ENCODE data around the gene CELA3A.
A peak's percentile ranks its signal among the peaks of the same experiment; 100 is the strongest.
"Not testable (repeated sequence)": the region's sequence is repeated elsewhere in the genome, so short reads cannot be mapped to it uniquely, and the experiment has no call there.

CELA3A gene, protein sequence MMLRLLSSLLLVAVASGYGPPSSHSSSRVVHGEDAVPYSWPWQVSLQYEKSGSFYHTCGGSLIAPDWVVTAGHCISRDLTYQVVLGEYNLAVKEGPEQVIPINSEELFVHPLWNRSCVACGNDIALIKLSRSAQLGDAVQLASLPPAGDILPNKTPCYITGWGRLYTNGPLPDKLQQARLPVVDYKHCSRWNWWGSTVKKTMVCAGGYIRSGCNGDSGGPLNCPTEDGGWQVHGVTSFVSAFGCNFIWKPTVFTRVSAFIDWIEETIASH

DNA sequence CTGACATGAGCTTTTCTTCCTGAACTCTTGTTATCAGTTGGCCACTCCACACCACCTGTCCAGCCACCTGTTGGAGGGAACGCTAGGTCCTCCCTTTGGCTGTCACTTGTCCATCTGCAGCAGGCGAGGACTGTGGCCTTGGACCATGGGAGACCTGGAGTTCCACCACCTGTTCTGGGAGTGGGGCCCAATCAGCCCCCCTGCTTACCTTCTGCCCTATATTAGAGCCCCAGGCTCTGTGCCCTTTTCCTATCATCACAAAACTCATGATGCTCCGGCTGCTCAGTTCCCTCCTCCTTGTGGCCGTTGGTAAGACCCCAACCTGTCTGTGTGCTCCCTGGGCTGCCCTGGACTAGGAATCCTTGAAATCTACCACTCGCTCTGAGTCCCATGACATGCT, at the start of gene CELA3A:
TSS of gene CELA3A (plus strand) at position 249 of the 400 bp plus-strand sequence. CDS start at position 267, 18 bp downstream.
- DNase-seq, result no peak

- DNase-seq, result no peak
Observed at GRCh38 chr1:21952786-21953520, 48.5 kb upstream of the CELA3A start.

GRCh38 chr1:21955058-21955457, 46.4 kb upstream of the CELA3A start:
- no peak for DNase-seq

DNA sequence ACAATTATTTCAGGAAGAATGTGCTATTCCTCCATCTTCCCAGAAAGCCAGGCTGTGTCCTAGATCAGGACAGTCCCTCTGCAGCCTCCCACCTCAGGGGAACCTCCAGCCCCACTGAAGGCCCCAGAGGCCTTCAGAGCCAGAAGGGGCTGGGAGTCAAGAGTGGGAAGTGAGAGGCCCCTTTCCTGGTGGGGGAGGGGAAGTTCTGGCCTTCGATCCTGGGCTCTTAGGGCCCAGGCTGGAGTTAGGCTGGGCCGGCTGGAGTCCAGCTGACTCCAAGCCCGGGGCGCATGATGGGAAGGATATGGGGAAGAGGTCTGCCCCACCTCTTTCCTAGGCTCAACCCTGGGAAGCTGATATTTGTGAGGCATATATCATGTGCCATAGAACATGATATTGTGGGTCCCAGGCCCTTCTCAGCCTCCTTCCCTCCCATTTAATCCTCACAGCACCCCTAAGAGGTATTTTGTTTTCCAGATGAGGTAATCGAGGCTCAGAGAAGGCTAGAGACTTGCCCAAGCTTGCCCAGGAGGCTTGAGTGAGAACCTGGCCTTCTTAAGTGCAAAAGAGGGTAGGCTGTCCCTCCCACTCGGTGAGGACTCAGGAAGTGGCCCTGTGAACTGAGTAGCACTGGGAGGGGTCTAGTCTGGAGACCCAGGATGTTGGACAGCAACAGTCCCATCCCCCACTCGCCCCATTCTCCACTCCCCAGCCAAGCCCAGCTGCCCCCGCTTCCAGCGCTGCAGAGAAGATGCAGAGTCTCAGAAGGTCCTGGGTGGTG, 45.8 kb upstream of the CELA3A start:
- no peak for DNase-seq

DNA sequence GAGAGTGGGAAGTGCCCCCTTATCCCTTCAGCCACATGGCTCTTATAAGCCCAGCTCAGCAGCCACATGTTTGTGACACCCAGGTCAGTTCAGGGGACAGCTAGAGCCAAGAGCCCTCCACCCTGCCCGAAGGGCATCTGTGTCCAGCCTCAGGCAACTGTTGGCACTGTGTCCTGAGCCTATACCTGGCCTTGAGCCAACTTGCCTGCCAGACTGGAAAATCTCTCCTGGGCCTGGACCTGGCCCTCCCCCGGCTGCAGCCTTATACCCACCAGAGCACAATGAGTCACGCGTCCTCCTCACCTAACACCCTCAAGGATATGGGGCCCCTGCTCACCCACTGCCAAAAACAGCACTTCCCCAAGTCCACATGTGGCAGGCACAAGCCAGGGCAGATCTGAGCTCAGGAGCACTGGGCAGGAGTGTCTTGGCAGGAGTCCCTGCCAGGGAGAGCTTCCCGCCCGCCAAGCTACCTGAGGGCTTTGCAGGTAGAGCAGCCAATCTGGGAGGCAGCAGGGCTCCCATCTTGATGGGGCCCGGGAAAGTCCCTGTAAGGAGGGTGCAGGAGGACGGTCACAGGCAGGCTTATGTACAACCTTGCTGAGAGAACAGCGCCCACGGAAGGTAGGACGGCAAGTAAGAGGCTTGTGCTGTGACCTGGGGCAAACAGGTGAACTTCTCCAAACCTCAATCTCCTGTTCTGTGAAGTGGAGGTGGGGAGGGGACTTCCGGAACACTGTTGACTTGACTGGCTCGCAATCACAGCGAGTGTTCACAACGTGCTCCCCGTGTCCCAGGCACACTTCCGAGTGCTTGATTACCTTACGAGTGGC, 44.5 kb upstream of the CELA3A start:
- DNase-seq, result peak; percentile 33

GRCh38 chr1:21961337-21961736, 40.1 kb upstream of the CELA3A start:
- DNase-seq, result no peak

DNA sequence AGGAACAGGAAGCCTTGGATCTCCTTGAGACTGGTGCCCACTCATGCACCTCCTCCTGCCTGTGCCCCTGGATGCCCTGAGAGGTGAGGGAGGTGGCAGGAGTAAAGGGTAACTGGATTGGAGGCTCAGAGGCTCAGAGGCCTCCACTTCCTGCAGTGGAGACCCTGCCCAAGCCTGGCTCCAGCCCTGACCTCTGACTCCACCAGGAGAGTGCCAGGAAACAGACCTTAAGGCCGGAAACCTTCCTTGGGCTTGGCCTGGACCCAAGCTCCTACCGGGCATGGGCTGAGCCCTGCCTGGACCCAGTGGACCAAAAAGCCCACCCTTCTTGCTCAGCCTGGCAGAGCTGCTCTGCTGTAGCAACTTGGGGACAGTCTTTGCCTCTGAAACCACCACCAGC, 39.7 kb upstream of the CELA3A start:
- no peak for DNase-seq

DNA sequence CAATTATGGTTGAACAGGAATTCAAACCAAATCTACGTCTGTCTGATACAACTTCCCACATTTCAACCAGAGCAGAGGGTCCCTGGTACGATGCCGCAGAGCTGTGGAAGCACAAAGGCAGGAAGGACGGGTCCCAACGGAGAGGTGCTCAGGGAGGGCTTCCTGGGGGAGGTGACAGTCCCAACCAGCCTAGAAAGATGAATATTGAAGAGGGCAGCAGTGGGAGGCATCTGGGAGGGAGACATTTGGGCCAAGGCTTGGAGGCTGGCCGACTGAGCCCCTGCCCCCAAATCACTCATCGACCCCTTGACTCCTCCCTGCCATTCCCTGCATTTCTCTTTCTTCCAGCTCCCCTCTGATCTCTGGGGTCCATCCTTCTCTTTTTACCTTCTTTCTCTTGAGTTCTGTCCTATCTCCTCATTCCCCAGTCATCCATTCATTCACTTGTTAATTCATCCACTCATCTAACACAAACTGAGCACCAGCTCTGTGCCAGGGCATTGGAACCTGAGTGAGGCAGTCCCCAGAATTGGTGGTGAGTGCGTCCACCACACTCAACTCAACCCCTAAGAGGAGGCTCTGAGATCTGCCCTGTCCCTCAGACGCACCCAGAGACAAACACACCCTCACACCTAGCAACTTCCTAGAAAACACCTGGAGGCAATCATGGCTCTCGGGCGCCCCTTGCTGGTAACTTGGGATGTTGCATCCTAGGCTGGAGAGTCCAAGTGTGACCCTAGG, 37.8 kb upstream of the CELA3A start:
- no peak for DNase-seq

DNA sequence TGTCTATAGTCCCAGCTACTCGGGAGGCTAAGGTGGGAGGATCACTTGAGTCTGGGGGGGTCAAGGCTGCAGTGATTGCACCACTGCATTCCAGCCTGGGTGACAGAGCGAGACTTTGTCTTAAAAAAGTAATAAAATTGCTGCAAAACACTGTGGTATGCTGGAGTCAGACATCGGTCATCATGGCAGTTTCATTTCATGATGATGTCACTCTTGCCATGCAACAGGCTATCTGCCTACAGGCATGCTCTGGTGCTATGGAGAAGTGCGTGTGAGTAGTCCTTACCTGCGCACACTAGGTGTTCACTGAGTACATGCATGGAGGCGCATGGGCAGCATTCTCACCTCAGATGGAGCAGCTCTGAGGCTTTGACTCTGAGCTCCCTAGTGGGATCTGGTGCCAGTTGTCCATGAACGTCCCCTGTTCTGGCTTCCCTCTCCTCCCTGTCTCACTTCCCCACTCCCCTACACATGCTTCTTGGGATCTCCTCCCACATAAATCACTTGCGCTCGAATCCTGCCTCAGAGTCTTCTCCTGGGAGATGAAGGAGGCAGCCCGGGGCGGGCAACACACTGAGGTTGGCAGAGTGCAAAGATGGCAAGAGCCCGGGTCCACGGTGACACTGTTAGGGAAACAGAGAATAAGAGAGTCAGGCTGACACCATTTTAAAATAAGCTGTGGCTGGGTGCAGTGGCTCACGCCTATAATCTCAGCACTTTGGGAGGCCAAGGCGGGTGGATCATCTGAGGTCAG, 35.0 kb upstream of the CELA3A start:
- DNase-seq, result no peak

DNA sequence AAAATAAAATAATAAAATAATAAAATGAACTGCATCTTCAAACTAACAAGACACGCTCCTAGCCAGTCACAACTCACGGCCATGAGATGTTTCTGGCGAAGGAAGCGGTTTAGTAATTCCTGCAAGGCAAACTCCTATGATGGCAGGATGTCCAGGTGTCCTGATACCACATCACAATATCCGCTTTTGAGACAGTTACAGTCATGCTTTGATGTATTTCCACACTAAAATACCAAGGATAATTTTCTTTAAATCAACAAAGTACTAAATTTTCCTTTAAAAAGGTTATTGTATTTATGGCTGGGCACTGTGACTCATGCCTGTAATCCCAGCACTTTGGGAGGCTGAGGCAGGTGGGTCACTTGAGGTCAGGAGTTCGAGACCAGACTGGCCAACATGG, 34.2 kb upstream of the CELA3A start:
- not testable (repeated sequence) for DNase-seq

DNA sequence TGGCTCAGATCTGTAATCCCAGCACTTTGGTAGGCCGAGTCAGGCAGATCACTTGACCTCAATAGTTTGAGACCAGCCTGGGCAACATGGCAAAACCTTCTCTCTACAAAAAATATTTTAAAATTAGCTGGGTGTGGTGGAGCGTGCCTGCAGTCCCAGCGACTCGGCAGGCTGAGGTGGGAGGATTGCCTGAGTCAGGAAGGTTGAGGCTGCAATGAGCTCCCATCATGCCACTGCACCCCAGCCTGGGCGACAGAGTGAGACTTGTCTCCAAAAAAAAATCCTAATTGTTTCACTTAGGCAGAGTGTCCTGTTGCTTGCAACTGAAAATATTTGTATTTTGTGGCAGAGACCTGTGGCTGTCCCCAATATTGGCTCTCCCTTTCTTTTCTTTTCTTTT, 32.4 kb upstream of the CELA3A start:
- not testable (repeated sequence) for DNase-seq

- not testable (repeated sequence) for DNase-seq
Observed at GRCh38 chr1:21970523-21970922, 30.9 kb upstream of the CELA3A start.

DNA sequence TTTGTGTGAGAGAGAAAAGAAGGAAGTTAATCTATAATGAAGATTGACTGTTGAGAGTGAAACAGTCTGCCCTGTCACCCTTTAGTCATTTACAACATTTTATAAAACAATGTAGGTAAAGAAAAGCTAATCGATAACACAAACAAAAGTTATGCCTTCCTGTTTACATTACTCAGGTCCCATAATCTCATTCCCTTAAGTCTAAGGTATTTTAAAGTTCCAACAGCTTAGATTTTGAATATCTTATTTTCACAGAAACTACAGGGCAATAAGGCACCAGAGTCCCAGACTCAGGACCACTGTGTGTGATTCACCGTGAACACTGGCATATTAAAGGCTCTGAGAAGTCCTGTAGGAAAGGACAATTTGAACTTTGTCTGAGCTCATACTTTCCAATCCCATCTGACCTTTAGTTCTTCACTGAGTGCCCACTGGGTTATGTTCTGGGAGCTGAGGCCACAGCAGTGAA, 28.4 kb upstream of the CELA3A start:
- not testable (repeated sequence) for DNase-seq

DNA sequence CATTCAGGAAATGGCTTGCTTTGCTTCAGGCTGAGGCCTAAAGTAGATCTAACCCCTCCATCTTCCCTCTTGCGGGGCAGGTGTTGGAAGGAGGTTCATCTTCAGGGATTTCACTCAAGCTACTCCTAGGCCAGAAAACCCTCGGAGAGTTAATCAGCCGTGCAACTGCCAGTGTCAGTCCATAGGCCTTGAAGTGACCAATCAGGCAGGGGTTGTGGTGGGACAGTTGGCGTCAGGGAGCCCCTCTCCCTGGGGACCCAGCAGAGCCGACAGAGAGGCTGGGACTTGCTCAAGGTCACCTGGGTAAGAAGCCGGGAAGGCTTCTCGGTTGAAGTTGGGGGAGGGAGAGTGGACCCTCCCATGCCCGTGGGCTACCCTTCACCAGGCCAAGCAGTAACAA, 27.5 kb upstream of the CELA3A start:
- not testable (repeated sequence) for DNase-seq

GRCh38 chr1:21974699-21975098, 26.8 kb upstream of the CELA3A start:
- DNase-seq, result peak; percentile 69

GRCh38 chr1:21975296-21975695, 26.2 kb upstream of the CELA3A start:
- not testable (repeated sequence) for DNase-seq

- not testable (repeated sequence) for DNase-seq
Observed at GRCh38 chr1:21976703-21977239, 24.7 kb upstream of the CELA3A start, which contains the start of gene CELA3B. Gene CELA3B, plus strand, starts transcription at chr1:21977022. Its CDS starts 18 bp downstream, at chr1:21977040.

DNA sequence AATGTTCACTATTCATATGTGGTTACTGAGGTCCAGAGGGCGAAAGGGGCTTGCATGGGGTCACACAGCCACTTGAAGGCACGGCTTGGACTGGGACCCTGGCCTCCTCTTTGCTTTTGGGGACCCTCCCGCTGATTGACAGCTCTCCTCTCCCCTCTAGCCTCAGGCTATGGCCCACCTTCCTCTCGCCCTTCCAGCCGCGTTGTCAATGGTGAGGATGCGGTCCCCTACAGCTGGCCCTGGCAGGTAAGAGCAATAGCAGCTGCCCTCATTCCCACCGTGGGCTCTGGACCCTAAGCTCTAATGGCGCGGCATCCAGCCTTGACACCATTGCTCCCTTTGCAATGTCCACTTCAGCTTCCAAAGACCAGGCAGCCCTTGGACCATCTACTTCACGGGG, 23.2 kb upstream of the CELA3A start:
- not testable (repeated sequence) for DNase-seq

DNA sequence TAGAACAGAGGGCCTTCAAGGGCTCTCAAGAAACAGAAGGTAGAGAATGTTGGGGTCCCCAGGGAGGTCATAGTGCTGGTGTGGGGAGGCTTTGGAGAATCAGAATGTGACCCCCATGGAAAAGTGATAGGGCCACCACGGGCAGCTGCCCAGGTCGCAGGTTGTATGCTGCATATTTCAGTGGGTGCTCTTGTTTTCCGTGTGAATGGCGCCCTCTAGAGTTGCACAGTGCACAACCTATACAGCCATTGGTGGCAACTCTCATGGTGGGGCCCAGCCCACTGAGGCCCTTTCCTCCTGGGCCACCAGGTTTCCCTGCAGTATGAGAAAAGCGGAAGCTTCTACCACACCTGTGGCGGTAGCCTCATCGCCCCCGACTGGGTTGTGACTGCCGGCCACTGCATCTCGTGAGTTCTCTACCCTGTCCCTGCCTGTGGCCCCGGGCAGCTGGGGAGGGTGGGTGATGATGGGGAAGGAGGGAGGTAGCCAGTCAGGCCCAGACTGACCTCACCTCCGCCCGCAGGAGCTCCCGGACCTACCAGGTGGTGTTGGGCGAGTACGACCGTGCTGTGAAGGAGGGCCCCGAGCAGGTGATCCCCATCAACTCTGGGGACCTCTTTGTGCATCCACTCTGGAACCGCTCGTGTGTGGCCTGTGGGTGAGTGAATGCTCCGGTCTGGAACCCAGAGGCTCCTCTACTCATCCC, 20.8 kb upstream of the CELA3A start:
- not testable (repeated sequence) for DNase-seq

DNA sequence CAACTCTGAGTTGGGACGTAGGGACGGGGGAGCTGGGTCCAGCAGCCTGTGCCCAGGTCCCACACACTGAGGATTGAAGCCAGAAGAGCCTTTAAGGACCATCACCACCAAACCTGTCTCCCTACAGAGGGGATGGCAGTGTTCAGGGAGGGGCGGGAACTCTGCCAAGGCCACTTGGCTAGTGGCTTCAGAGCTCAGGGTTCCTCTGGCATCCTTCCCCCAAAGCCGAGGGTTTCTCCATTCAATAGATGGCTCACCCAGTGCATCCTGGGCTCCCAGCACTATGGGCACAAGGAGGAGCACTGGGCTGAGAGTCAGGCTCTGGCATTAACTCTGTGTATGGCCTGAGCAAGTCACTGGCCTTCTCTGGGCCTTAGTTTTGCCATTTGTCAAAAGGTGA, 20.2 kb upstream of the CELA3A start:
- not testable (repeated sequence) for DNase-seq

Data from NCI-H510A (cell line).